TTC549 (cell line): ENCODE measurements around the gene MRPL34.

ENCODE experiments used
- FAIRE-seq: peaks from 2 replicates; lab custom pipeline; 2012; peaks lifted over from hg19 to GRCh38; lab: Jason Lieb, UNC

The MRPL34 gene

DNA sequence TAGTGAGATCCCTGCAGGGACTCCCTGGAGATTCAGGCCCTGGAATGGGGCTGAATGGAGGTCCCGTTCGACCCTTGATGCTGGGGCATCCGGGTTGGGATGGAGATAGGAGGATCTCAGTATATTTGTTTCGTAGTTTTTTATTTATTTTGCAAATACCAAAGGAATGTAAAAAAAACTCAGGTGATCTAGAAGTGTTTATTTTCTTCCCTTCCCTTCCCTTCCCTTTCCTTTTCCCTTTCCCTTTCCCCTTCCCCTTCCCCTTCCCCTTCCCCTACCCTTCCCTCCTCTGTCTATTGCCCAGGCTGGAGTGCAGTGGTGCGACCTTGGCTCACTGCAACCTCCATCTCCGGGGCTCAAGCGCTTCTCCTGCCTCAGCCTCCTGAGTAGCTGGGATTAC is 36.2 kb downstream of the MRPL34 start:
- FAIRE-seq = no peak

DNA sequence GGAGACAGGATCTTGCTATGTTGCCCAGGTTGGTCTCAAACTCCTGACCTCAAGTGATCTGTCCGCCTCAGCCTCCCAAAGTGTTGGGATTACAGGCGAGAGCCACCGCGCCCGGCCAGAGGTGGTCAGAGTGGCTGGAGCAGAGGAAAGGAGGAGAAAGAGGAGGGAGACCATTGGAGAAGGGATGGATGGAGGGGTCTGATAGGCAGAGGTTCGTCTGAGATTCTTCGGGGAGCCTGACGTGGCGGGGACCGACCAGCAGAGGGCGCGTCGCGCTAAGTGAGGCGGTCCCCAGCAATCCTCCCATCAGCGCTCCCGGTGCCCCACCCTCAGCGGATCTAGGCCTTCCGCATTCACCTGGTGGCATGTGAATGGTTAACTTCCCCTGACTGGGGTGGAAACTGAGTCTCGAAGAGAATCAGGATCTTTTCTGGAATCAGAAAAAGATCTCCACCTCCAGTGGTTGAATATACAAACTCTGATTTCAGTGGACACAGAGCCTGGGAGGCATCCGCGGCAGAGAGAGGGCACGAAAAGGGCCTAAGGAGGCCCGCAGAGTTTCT is 40.5 kb downstream of the MRPL34 start:
- no peak for FAIRE-seq

DNA sequence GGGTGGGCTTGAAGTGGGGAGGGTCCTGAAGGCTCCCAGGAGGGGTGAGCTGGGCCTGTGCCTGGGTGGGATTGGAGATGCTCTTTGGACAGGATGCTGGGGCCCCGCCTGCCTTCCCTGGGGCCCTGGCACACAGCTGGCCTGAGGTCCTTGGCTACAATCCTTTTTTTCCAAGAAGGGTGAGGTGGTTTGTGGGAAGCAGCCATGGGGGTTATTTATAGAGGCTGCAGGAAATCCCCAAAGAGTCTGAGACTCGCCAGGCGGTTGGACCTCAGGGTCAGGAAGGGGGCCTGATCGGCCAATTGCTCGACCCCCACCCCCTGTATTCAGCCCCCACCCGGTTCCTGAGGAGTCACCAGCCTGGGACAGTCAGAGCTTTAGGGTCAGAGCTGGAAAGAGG is 41.7 kb downstream of the MRPL34 start:
- FAIRE-seq = no peak

DNA sequence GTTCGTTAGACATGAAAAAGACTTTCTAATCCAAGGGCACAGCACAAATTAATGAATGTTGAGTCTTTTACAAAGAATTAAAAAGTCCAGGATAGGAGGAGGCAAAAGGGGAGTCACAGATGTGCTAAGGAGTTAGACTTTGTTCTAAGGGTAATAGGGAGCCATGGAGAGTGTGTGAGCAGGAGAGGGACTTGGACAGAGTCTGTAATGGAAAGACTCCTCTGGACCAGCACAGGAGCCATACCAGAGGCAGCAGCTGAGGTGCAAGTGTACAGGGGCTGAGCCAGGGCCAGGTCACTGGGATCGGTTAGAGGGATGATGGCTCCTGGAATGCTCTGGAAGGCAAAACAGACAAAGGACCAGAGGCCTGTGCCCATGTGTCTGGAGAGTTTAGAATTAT is 42.2 kb downstream of the MRPL34 start:
- no peak for FAIRE-seq

DNA sequence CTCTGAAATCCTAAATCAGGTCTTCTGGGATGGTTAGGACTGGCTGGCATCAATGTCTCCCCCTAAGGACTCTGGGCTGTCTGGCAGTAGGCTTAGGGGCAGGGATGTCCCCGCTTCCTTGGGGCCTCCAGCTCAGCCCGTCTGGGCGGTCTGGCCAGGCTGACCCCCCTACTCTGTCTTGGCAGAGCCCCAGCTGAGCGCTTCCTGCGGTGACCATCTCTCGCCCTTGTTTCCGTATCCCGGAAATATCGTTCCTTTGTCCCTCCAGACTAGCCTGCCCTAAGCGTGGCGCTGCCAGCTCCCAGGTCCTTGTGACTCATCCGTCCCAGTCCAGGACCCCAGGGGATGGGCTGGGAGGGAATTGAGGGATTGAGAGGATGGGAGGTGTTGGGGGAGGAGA is 43.0 kb downstream of the MRPL34 start:
- FAIRE-seq = no peak

DNA sequence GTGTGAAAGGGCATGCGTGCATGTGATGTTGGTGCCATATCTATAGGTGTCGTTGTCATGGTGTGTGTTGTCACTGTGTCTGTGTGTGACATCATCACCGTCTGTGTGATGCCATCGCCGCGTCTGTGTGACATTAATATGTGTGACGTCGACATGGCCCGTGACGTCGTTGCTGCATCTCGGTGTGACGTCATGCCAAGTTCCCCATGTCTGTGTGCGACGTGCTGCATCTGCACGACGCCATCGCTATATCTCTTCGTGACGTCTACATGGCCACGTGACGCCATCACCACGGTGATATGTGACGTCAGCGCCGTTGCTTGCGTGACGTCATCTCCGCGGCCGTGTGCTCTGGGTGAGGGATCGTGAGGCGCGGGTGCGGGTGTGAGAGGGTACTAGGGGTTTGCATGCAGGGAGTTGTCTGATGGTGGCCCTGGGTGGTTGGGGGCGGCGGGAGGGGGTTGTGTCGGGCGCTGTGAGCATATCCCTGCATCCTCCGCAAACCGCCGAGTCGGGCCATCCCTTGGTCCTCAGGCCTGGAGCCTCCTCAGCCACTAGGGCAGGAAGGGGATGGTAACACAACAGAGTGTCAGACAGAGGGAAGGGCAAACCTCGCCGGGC is 46.3 kb downstream of the MRPL34 start:
- FAIRE-seq = no peak

DNA sequence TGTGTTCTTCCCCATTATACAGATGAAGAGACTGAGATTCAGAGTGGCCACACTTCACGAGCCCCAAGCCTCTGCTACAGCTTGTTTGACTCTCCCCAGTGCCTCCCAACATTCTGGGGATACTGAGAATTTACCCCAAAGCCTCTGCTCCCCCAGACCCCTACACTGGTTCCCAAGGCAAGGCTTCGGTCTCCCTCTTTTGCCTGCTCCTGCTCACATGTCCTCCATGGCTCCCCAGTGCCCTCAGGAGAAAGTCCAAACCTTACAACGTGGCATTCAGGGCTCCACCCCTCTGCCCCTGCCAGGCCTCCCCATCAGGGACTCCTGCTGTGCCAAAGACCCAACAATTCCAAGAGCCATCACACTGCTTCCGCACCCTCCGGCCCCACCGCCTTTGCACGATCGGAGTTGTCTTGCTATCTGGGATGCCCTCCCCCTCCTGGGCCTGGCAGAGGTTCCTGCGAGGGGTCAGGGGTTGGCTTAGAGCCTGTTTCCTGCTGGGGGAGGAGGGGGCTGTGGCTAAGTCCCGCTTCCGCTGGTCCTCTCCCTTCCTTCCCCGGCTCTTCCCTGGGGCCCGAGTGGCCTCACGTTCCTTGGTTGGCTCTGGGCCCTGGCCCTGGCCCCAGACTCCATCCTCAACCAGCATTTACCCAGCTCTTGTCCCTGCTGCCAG is 47.1 kb downstream of the MRPL34 start:
- no peak for FAIRE-seq

DNA sequence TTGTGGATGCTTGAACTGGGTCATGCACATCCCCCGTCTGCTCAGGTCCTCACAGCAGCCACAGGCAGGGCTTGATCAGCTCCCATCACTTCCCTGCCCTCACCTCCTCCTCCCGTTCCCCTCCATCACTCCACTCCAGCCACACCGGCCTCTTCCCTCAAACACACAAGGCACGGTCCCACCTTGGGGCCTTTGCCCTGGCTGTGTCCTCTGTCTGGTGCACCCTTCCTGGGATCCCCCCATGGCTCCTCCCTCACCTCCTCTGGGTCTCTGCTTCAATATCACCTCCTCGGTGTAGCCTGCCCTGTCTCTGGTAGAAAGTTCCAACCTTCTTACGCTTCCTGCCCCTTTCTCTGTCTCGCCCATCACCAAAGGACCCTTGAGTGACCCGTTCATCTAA is 47.7 kb downstream of the MRPL34 start:
- no peak for FAIRE-seq
